Measurements from ENCODE around the gene B4GAT1. TPM values are rescaled to one million over a fixed set of nuclear protein-coding genes. Genes with fewer than 3 reads are reported as not detected.

Gene B4GAT1
- total and polyA plus RNA-seq, 2 of the 13 experiments (the other 11 are each of a cell fraction or from before 2014, with no cell fraction given), result 40.4 to 109 TPM

GRCh38 chr11:66366844-66367477 lies 19.5 kb upstream of the B4GAT1 start:
- intact Hi-C loops (cut with micrococcal nuclease; ENCODE audit: unreplicated experiment) (no loop called here), in situ Hi-C loops (cut with HindIII; ENCODE audit: extremely low pct_ligation_motif_present, low pct_unique_long_range_greater_than_20kb) (no loop called here)
- H3K4me2 ChIP-seq (ENCODE audit: low read depth, low read length), result no peak overlapping the region
- DNase-seq (ENCODE audit: low spot score) (no peak), FAIRE-seq (no peak), ATAC-seq (no peak)
- ChIA-PET POLR2A (interaction anchor here (0.9 to 1.2 kb wide), 2 partner anchors 16 to 72 kb away, joined by 3 read pairs; partner anchors contain the start of gene MRPL11), CTCF (ENCODE audit: low intra/inter-chr PET ratio, low total read pairs) (no interaction called here)
- BruUV-seq (replicated peaks), result no TSS peak
- H2AFZ ChIP-seq (ENCODE audit: low read length), result no peak overlapping the region
- H4K20me1 ChIP-seq (ENCODE audit: insufficient read depth, low read length), result no peaks in the 10 kb centered on the region; the same call in 1 of the 2 replicates
- no peaks in the 10 kb centered on the region for H3K9me3 ChIP-seq (ENCODE audit: low read length)
- TF ChIP-seq KAT8 (CRISPR knock-in tag; IDR thresholded peaks at IDR 0.05) (no peak), ZNF281 (CRISPR knock-in tag; IDR thresholded peaks at IDR 0.05; ENCODE audit: borderline replicate concordance) (no peak), RBM22 (optimal IDR thresholded peaks at IDR 0.05; ENCODE audit: low read length) (peak; percentile 29), ZNF629 (CRISPR knock-in tag; conservative IDR thresholded peaks at IDR 0.05) (peak; percentile 77), KDM2A (CRISPR knock-in tag; IDR thresholded peaks at IDR 0.05; ENCODE audit: borderline replicate concordance, low read depth) (peak; percentile 45), POLR2A (IDR thresholded peaks at IDR 0.05; ENCODE audit: insufficient read depth in 1 of 2, low read depth in 2 of 2, low read length in 2 of 2) (peak in 1 of 2 experiments; percentile 22; a peak in 1 of 4 replicates), U2AF1 (optimal IDR thresholded peaks at IDR 0.05; ENCODE audit: low read depth, low read length) (peak; percentile 26), POLR2G (IDR thresholded peaks at IDR 0.05; ENCODE audit: low read depth, low read length) (peak; percentile 50), ATF4 (CRISPR knock-in tag; IDR thresholded peaks at IDR 0.05) (no peak), NFYC (CRISPR knock-in tag; IDR thresholded peaks at IDR 0.05) (no peak), AKAP8 (CRISPR knock-in tag; IDR thresholded peaks at IDR 0.05) (peak; percentile 78; the same call in 1 of the 2 replicates), ZNF225 (CRISPR knock-in tag; IDR thresholded peaks at IDR 0.05) (no peak)
- H3K27ac ChIP-seq (ENCODE audit: extremely low read length, insufficient read depth, low read length), result no peak overlapping the region
- peaks cover 1 to 10% of the 10 kb centered on the region in 2 experiments; a peak in 1 of 5 replicates for H3K36me3 ChIP-seq (replicated peaks in 1 of 2; ENCODE audit: control insufficient read depth in 1 of 2, insufficient read depth in 2 of 2, low read length in 2 of 2)
- H3K79me2 ChIP-seq (ENCODE audit: insufficient read depth, low read length), result no peaks in the 10 kb centered on the region
- no peaks in the 10 kb centered on the region for H3K27me3 ChIP-seq (ENCODE audit: control insufficient read depth in 1 of 2, insufficient read depth in 2 of 2, low read length in 2 of 2)
- no peak overlapping the region for H3K4me3 ChIP-seq (replicated peaks in 1 of 3; ENCODE audit: insufficient read depth in 1 of 3, low read depth in 2 of 3, low read length in 3 of 3)
- WGBS (ENCODE audit: low lambda C conversion rate), result 84% methylated on average over 6 of the region's 8 CpGs
- H3K9ac ChIP-seq (ENCODE audit: insufficient read depth, low read depth, low read length), result no peak overlapping the region
- H3K4me1 ChIP-seq (ENCODE audit: insufficient read depth, low read length), result peaks cover 42% of the 10 kb centered on the region
